Measurements from ENCODE around the gene LAT. TPM values are rescaled to one million over a fixed set of nuclear protein-coding genes. Genes with fewer than 3 reads are reported as not detected.
"Not testable (repeated sequence)": the region's sequence is repeated elsewhere in the genome, so short reads cannot be mapped to it uniquely, and the experiment has no call there.

The LAT gene
- total RNA-seq = 2.4 TPM
- long read RNA-seq, partial matches to known transcripts = 0 of 1 reads
- long read RNA-seq, other reads (novel, unspliced or antisense) = 0 of 1 reads

- intact Hi-C loops (cut with DNase I) = no loop called here
- no peak for DNase-seq
These were observed at the start of gene LAT for GRCh38 chr16:28984619-28985135. TSS of gene LAT (plus strand) at chr16:28985052. CDS start at chr16:28985418, 366 bp downstream.

GRCh38 chr16:28935346-28935745 is 49.5 kb upstream of the LAT start:
- intact Hi-C loops (cut with DNase I) = no loop called here
- ATAC-seq (ENCODE audit: poor library complexity) = no peak
- DNase-seq = no peak

More at GRCh38 chr16:28984619-28985135, at the start of gene LAT:
- peak; percentile 41 for ATAC-seq (ENCODE audit: poor library complexity)

DNA sequence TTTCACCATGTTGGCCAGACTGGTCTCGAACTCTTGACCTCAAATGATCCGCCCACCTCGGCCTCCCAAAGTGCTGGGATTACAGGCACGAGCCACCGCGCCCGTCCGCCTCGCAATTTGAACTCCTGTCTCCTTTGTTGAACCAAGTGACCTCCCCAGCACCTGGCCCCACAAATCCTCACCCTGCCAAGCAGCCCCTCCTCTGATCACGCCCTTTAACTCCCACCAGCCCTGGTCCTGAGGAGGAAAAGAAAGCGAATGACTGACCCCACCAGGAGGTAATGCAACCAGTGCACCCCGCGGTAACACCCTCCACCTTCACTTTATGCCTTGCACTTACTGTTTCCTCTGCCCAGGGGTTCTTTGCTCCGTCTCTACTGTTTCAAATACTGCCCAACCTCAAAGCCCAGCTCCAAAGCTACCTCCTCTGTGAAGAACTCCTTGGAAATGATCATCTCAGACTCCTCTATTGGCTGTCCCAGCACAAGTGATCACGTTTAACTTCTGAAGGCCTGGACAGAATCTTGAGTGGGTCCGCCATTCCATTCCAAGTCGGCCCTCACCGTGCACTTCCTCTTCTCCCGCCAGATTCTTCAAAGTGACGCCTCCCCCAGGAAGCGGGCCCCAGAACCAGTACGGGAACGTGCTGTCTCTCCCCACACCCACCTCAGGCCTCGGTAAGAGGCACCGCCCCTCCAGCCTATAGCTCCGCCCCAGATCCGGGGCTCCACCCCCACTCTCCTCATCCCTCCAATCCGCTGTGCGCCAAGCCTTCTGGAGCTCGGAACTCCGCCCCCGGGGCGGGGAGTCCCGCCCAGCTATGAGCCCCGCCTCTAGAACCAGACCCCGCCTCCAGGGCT is 48.7 kb upstream of the LAT start:
- peak; percentile 89 for DNase-seq
- ATAC-seq (ENCODE audit: poor library complexity) = peak; percentile 95
- intact Hi-C loops (cut with DNase I) = no loop called here

- intact Hi-C loops (cut with DNase I) = no loop called here
- DNase-seq = no peak
- no peak for ATAC-seq (ENCODE audit: poor library complexity)
These were observed 48.1 kb upstream of the LAT start for GRCh38 chr16:28936784-28937155.

- intact Hi-C loops (cut with DNase I) = no loop called here
- no peak for ATAC-seq (ENCODE audit: poor library complexity)
- DNase-seq = no peak
These were observed 47.5 kb upstream of the LAT start for GRCh38 chr16:28937222-28937876.

- DNase-seq = no peak
- no peak for ATAC-seq (ENCODE audit: poor library complexity)
- intact Hi-C loops (cut with DNase I) = no loop called here
These were observed 46.1 kb upstream of the LAT start for GRCh38 chr16:28938721-28939120.

DNA sequence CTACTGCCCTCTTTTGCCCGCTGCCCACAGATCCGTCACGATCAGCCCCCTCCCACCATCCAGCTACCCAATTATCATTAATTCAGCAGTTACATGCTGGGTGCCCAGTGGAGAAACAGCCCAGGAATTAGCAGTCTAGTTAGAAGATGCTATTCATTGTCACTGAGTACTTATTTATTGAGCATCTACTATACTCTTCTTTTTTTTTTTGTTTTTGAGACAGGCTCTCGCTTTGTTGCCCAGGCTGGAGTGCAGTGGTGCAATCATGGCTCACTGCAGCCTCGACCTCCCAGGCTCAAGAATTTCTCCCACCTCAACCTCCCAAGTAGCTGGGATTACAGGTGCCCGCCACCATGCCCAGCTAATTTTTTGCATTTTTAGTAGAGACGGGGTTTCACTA is 45.0 kb upstream of the LAT start:
- intact Hi-C loops (cut with DNase I); DNase-seq; ATAC-seq (ENCODE audit: poor library complexity): not testable (repeated sequence)

GRCh38 chr16:28943281-28943680 is 41.6 kb upstream of the LAT start:
- DNase-seq (no peak), ATAC-seq (ENCODE audit: poor library complexity) (no peak)
- intact Hi-C loops (cut with DNase I) = no loop called here

- no peak for ATAC-seq (ENCODE audit: poor library complexity)
- no peak for DNase-seq
- intact Hi-C loops (cut with DNase I) = no loop called here
These were observed 38.2 kb upstream of the LAT start for GRCh38 chr16:28946681-28947080.

- ATAC-seq (ENCODE audit: poor library complexity) = peak; percentile 98
- intact Hi-C loops (cut with DNase I) = no loop called here
- peak; percentile 99 for DNase-seq
These were observed 34.0 kb upstream of the LAT start, which contains the start of gene NFATC2IP for GRCh38 chr16:28950648-28951409. TSS of gene NFATC2IP (plus strand) at chr16:28950937. CDS start at chr16:28951012, 75 bp downstream.

- ATAC-seq (ENCODE audit: poor library complexity) (no peak), DNase-seq (no peak)
- intact Hi-C loops (cut with DNase I) = no loop called here
These were observed 33.4 kb upstream of the LAT start for GRCh38 chr16:28951410-28951943.

DNA sequence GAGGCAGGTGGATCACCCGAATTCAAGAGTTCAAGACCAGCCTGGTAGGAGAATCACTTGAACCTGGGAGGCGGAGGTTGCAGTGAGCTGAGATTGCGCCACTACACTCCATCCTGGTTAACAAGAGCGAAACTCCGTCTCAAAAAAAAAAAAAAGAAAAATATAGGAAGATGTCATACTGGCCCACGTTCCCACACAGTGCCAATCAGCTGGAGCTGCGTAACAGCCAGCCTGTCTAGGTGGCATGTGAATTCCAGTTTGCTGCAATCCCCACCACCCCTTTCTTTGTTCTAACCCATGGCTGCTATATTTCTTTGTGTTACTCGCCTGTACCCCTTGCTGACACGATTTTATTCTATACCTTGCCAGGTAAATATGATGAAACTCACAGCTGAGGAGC is 26.6 kb upstream of the LAT start:
- intact Hi-C loops (cut with DNase I) = no loop called here
- no peak for DNase-seq
- no peak for ATAC-seq (ENCODE audit: poor library complexity)

GRCh38 chr16:28958836-28959235 is 26.0 kb upstream of the LAT start:
- DNase-seq = no peak
- intact Hi-C loops (cut with DNase I) = no loop called here

DNA sequence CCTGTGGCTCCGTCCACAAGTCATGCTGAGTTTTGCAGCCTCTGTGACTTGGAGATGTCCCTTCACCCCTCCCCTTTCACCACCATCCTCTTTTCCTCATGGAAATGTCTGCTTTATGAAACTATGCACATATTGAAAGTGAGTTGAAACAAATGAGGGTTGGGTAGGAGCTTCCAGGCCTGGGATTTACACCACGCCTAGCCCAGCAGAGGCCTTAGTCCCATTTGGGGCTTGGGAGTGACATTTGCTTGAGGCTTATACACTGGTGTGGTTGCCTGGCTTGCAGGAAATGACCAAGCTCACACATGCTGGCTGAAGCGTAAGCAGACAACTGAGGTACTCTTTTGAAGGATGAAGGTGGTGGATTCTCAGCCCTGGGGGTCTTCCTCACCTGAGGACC is 20.8 kb upstream of the LAT start:
- intact Hi-C loops (cut with DNase I) = no loop called here
- ATAC-seq (ENCODE audit: poor library complexity) (no peak), DNase-seq (no peak)

More at GRCh38 chr16:28958836-28959235, 26.0 kb upstream of the LAT start:
- ATAC-seq (ENCODE audit: poor library complexity) = no peak

- no peak for ATAC-seq (ENCODE audit: poor library complexity)
- intact Hi-C loops (cut with DNase I) = no loop called here
- DNase-seq = no peak
These were observed 20.4 kb upstream of the LAT start for GRCh38 chr16:28964496-28964895.

GRCh38 chr16:28967156-28967555 is 17.7 kb upstream of the LAT start:
- intact Hi-C loops (cut with DNase I) = no loop called here
- no peak for ATAC-seq (ENCODE audit: poor library complexity)
- DNase-seq = no peak

GRCh38 chr16:28969696-28970095 is 15.2 kb upstream of the LAT start:
- DNase-seq; intact Hi-C loops (cut with DNase I); ATAC-seq (ENCODE audit: poor library complexity): not testable (repeated sequence)

- ATAC-seq (ENCODE audit: poor library complexity) = peak; percentile 61
- intact Hi-C loops (cut with DNase I) = no loop called here
- peak; percentile 65 for DNase-seq
These were observed 10.8 kb upstream of the LAT start for GRCh38 chr16:28974007-28974436.

Measured in Right ventricle myocardium superior (tissue), 1 donor.